GM12872 (cell line): Measurements from ENCODE around the gene ACTN1.
A peak's percentile ranks its signal among the peaks of the same experiment; 100 is the strongest.

Experiments
- CTCF ChIP-seq: IDR thresholded peaks from 3 replicates; pipeline ENCODE4 v1.5.1; 2011; ENCODE audit warnings: low read depth, mild to moderate bottlenecking, low read length, moderate library complexity; ENCODE audit not compliant: insufficient read depth

Gene ACTN1

GRCh38 chr14:68873376-68873775, 105.7 kb downstream of the ACTN1 start:
- TF ChIP-seq CTCF, result no peak

- no peak for TF ChIP-seq CTCF
Observed at GRCh38 chr14:68871392-68871791, 107.7 kb downstream of the ACTN1 start.

GRCh38 chr14:68866991-68867533, 112.0 kb downstream of the ACTN1 start:
- no peak for TF ChIP-seq CTCF

- TF ChIP-seq CTCF, result no peak
Observed at GRCh38 chr14:68865542-68865941, 113.6 kb downstream of the ACTN1 start.

- no peak for TF ChIP-seq CTCF
Observed at GRCh38 chr14:68864361-68864750, 114.7 kb downstream of the ACTN1 start.

GRCh38 chr14:68863610-68864360, 115.3 kb downstream of the ACTN1 start:
- no peak for TF ChIP-seq CTCF

GRCh38 chr14:68862954-68863594, 116.0 kb downstream of the ACTN1 start:
- peak; percentile 81 for TF ChIP-seq CTCF
